GM12878 (cell line): ENCODE measurements around the gene MYO6. TPM values are rescaled to one million over a fixed set of nuclear protein-coding genes. Genes with fewer than 3 reads are reported as not detected.

Experiments used
- ATAC-seq: fragments of 200-7000 bp; cut with Tn5 transposase; 3 replicates; pipeline ENCODE4 v1.9.1; 2020; ENCODE audit warnings: mild to moderate bottlenecking, moderate library complexity
- BruUV-seq: library from RNA; stranded (reverse); fragments of 400-500 nt; replicated peaks from 2 replicates; lab custom pipeline; 2021; lab: Mats Ljungman, UMichigan
- CTCF ChIA-PET: fragments of 300-600 bp; sonication (Branson Sonifier 250); formaldehyde crosslinking; extraction: SDS; loops from one replicate; lab custom pipeline; 2021; ENCODE audit warnings: inconsistent platforms; lab: Yijun Ruan, JAX
- POLR2A ChIA-PET: fragments of 350-600 bp; formaldehyde crosslinking; extraction: SDS; loops from one replicate; lab custom pipeline; 2021; ENCODE audit warnings: inconsistent platforms; lab: Charles Lee
- RAD21 ChIA-PET: fragments of 300-600 bp; sonication (Branson Sonifier 250); formaldehyde crosslinking; loops from one replicate; lab custom pipeline; 2023; ENCODE audit warnings: antibody characterized with exemption; ENCODE audit not compliant: unreplicated experiment; lab: Charles Lee
- SMC1A ChIA-PET: fragments of 300-600 bp; sonication (Branson Sonifier 250); formaldehyde crosslinking; loops from one replicate; lab custom pipeline; 2023; ENCODE audit not compliant: unreplicated experiment, uncharacterized antibody; lab: Charles Lee
- DNase-seq: peaks from one replicate; pipeline ENCODE4 v3.0.0-alpha.2; 2011; ENCODE audit warnings: low read depth, low spot score
- FAIRE-seq: peaks from 3 replicates; lab custom pipeline; 2011; peaks lifted over from hg19 to GRCh38; lab: Jason Lieb, UNC
- H2AFZ ChIP-seq: 2 replicates; pipeline ENCODE4 v1.6.0; 2011; ENCODE audit warnings: low read depth, low read length, control low read depth; ENCODE audit not compliant: control insufficient read depth
- H3K27ac ChIP-seq: 2 replicates; pipeline ENCODE4 v1.5.1; 2011; ENCODE audit warnings: control low read depth; ENCODE audit not compliant: control insufficient read depth, insufficient read depth
- H3K27me3 ChIP-seq, 2 experiments: replicated peaks in 1 of 2; 2 replicates each; pipeline versions ENCODE4 v1.6.0 to v1.6.1; 2011; ENCODE audit warnings: low read length in 1 of 2; ENCODE audit not compliant: control insufficient read depth in 2 of 2, insufficient read depth in 2 of 2
- H3K36me3 ChIP-seq, 2 experiments: 2 replicates each; pipeline ENCODE4 v1.5.1; 2011; ENCODE audit warnings: low read length in 1 of 2; ENCODE audit not compliant: control insufficient read depth in 2 of 2, insufficient read depth in 2 of 2
- H3K4me1 ChIP-seq: 2 replicates; pipeline ENCODE4 v1.6.1; 2011; ENCODE audit warnings: mild to moderate bottlenecking, low read length, moderate library complexity, mixed read lengths; ENCODE audit not compliant: control insufficient read depth, insufficient read depth
- H3K4me2 ChIP-seq: 2 replicates; pipeline ENCODE4 v1.6.0; 2011; ENCODE audit warnings: control low read depth; ENCODE audit not compliant: control insufficient read depth, insufficient read depth
- H3K4me3 ChIP-seq: fragments of 200-600 bp; sonication (generic); 2 replicates; pipeline ENCODE4 v1.5.1; 2016
- H3K79me2 ChIP-seq: 2 replicates; pipeline ENCODE4 v1.6.0; 2011; ENCODE audit warnings: low read length; ENCODE audit not compliant: control insufficient read depth, insufficient read depth
- H3K9ac ChIP-seq: 2 replicates; pipeline ENCODE4 v1.8.0; 2011; ENCODE audit warnings: low read length, control low read depth, mixed read lengths; ENCODE audit not compliant: control insufficient read depth, insufficient read depth
- H3K9me3 ChIP-seq: replicated peaks from 3 replicates; pipeline ENCODE4 v1.5.1; 2011; ENCODE audit warnings: mild to moderate bottlenecking, low read length; ENCODE audit not compliant: control insufficient read depth, insufficient read depth
- H4K20me1 ChIP-seq: 2 replicates; pipeline ENCODE4 v1.6.0; 2011; ENCODE audit not compliant: control insufficient read depth, insufficient read depth
- EED ChIP-seq: sonication (generic); IDR thresholded peaks from 2 replicates; pipeline ENCODE4 v1.6.1; 2016; ENCODE audit warnings: antibody characterized with exemption, low read depth
- HDAC2 ChIP-seq: fragments of 200-600 bp; sonication (generic); IDR thresholded peaks from 2 replicates; pipeline ENCODE4 v1.6.1; 2017
- HDGF ChIP-seq: fragments of 450-650 bp; IDR thresholded peaks from 2 replicates; pipeline ENCODE4 v1.6.1; 2016; ENCODE audit warnings: antibody characterized with exemption
- NRF1 ChIP-seq: conservative IDR thresholded peaks from 2 replicates; pipeline ENCODE4 v1.6.1; 2011; ENCODE audit warnings: mild to moderate bottlenecking, low read depth, low read length, improper control_type of control experiment
- POLR2AphosphoS2 ChIP-seq: IDR thresholded peaks from 2 replicates; pipeline ENCODE4 v1.6.1; 2011; ENCODE audit warnings: low read depth, mild to moderate bottlenecking, low read length, improper control_type of control experiment, moderate library complexity
- SIN3A ChIP-seq: IDR thresholded peaks from 2 replicates; pipeline ENCODE4 v1.6.1; 2012; ENCODE audit warnings: low read depth, low read length, improper control_type of control experiment
- SP1 ChIP-seq: IDR thresholded peaks from one replicate; pipeline ENCODE4 v1.6.1; 2011; ENCODE audit warnings: low read depth, low read length
- STAT1 ChIP-seq: fragments of 450-650 bp; conservative IDR thresholded peaks from 2 replicates; pipeline ENCODE4 v1.6.1; 2014; ENCODE audit warnings: antibody characterized with exemption, mild to moderate bottlenecking
- TAF1 ChIP-seq: IDR thresholded peaks from 2 replicates; pipeline ENCODE4 v1.6.1; 2011; ENCODE audit warnings: mild to moderate bottlenecking, low read depth, low read length, borderline replicate concordance
- USF1 ChIP-seq: IDR thresholded peaks from 2 replicates; pipeline ENCODE4 v1.6.1; 2011; ENCODE audit warnings: borderline replicate concordance, low read depth, mild to moderate bottlenecking, moderate library complexity, mixed read lengths, low read length; ENCODE audit not compliant: insufficient read depth; ENCODE audit errors: extremely low read length
- ZBTB40 ChIP-seq: fragments of 450-650 bp; IDR thresholded peaks from 2 replicates; pipeline ENCODE4 v1.6.1; 2016; ENCODE audit warnings: mild to moderate bottlenecking, moderate library complexity, borderline replicate concordance
- in situ Hi-C: fragments of 300-500 bp; cut with MboI; formaldehyde crosslinking; loops from 9 replicates; pipeline ENCODE4 v1.14.3; 2018; ENCODE audit warnings: mixed read lengths
- intact Hi-C: fragments of 100-400 bp; cut with micrococcal nuclease; formaldehyde crosslinking; loops from one replicate; pipeline ENCODE4 v1.14.2; 2022; ENCODE audit not compliant: unreplicated experiment
- polyA plus RNA-seq, 11 experiments: library from polyadenylated mRNA; depleted of rRNA in 4 of 11; unstranded in 6 of 11; stranded (reverse) in 5 of 11; fragments of >200 nt; fragmentation: Nextera tagmentation in 4 of 11; fragmentation: Illumina TruSeq in 1 of 11; extraction: Ambion mirVana in 4 of 11; extraction: Trizol in 1 of 11; gene quantifications; 1 replicate in 1 of 11; 2 replicates in 10 of 11; pipeline versions ENCODE4 v1.2.1 to v1.2.3, GENCODE V29; 2011 to 2016; ENCODE audit warnings: inconsistent platforms in 2 of 11, missing spikeins in 2 of 11, low read depth in 1 of 11
- total RNA-seq, 4 experiments: library from RNA; depleted of rRNA in 3 of 4; stranded (reverse); fragments of >200 nt in 3 of 4; fragmentation: Illumina TruSeq in 1 of 4; extraction: Trizol in 1 of 4; gene quantifications; 2 replicates each; pipeline versions ENCODE4 v1.2.1 to v1.2.3, GENCODE V29; 2013 to 2021
- TF ChIP-seq, protein P1 (sequence below): fragments of 150-350 bp; IDR thresholded peaks from 2 replicates; pipeline ENCODE4 v1.6.1; 2016; ENCODE audit warnings: low read depth, low read length
- TF ChIP-seq, protein P2 (sequence below): IDR thresholded peaks from 2 replicates; pipeline ENCODE4 v1.6.1; 2012; ENCODE audit warnings: low read length, inconsistent platforms

MYO6 gene
- total and polyA plus RNA-seq, 10 of the 15 experiments (the other 5 are each of a cell fraction or from before 2014, with no cell fraction given), result 7.9 to 30.4 (median 16.8) TPM

- SMC1A ChIA-PET, result no interaction called here
- CTCF ChIA-PET, result interaction anchor here (1.3 kb wide), 1 partner anchor 29 kb away, joined by 3 read pairs; no protein-coding TSS in a partner anchor
- H4K20me1 ChIP-seq, result no peaks in the 10 kb centered on the region
- in situ Hi-C loops (no loop called here), intact Hi-C loops (no loop called here)
- no peaks in the 10 kb centered on the region for H3K79me2 ChIP-seq
- H3K27me3 ChIP-seq, result no peaks in the 10 kb centered on the region
- DNase-seq (no peak), FAIRE-seq (no peak), ATAC-seq (no peak)
- no peak overlapping the region for H3K9ac ChIP-seq
- H3K4me3 ChIP-seq, result no peak overlapping the region
- no peak overlapping the region for H3K4me2 ChIP-seq
- no peaks in the 10 kb centered on the region for H3K4me1 ChIP-seq
- no peaks in the 10 kb centered on the region for H3K9me3 ChIP-seq
- no TSS peak for BruUV-seq
- RAD21 ChIA-PET, result no interaction called here
- no peaks in the 10 kb centered on the region for H3K36me3 ChIP-seq
- H2AFZ ChIP-seq, result no peak overlapping the region
- no peak overlapping the region for H3K27ac ChIP-seq
- POLR2A ChIA-PET, result no interaction called here
- TF ChIP-seq ZBTB40 (no peak), NRF1 (no peak), POLR2AphosphoS2 (no peak), SP1 (no peak), HDGF (no peak), USF1 (no peak), EED (no peak), HDAC2 (no peak), SIN3A (no peak), TAF1 (no peak), STAT1 (no peak)
- TF ChIP-seq, protein P1, sequence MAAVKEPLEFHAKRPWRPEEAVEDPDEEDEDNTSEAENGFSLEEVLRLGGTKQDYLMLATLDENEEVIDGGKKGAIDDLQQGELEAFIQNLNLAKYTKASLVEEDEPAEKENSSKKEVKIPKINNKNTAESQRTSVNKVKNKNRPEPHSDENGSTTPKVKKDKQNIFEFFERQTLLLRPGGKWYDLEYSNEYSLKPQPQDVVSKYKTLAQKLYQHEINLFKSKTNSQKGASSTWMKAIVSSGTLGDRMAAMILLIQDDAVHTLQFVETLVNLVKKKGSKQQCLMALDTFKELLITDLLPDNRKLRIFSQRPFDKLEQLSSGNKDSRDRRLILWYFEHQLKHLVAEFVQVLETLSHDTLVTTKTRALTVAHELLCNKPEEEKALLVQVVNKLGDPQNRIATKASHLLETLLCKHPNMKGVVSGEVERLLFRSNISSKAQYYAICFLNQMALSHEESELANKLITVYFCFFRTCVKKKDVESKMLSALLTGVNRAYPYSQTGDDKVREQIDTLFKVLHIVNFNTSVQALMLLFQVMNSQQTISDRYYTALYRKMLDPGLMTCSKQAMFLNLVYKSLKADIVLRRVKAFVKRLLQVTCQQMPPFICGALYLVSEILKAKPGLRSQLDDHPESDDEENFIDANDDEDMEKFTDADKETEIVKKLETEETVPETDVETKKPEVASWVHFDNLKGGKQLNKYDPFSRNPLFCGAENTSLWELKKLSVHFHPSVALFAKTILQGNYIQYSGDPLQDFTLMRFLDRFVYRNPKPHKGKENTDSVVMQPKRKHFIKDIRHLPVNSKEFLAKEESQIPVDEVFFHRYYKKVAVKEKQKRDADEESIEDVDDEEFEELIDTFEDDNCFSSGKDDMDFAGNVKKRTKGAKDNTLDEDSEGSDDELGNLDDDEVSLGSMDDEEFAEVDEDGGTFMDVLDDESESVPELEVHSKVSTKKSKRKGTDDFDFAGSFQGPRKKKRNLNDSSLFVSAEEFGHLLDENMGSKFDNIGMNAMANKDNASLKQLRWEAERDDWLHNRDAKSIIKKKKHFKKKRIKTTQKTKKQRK, result no peak
- TF ChIP-seq, protein P2, sequence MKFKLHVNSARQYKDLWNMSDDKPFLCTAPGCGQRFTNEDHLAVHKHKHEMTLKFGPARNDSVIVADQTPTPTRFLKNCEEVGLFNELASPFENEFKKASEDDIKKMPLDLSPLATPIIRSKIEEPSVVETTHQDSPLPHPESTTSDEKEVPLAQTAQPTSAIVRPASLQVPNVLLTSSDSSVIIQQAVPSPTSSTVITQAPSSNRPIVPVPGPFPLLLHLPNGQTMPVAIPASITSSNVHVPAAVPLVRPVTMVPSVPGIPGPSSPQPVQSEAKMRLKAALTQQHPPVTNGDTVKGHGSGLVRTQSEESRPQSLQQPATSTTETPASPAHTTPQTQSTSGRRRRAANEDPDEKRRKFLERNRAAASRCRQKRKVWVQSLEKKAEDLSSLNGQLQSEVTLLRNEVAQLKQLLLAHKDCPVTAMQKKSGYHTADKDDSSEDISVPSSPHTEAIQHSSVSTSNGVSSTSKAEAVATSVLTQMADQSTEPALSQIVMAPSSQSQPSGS, result no peak
These were observed 173.2 kb downstream of the MYO6 start for GRCh38 chr6:75922226-75922625.
